Renal cortex interstitium (tissue), 11 donors: ENCODE data around the gene IGFN1. TPM values are rescaled to one million over a fixed set of nuclear protein-coding genes. Genes with fewer than 3 reads are reported as not detected.
"Not testable (repeated sequence)": the region's sequence is repeated elsewhere in the genome, so short reads cannot be mapped to it uniquely, and the experiment has no call there.

Experiments
- DNase-seq, 11 donors: peaks; one replicate each; pipeline ENCODE4 v3.0.0-alpha.2; 2013; ENCODE audit warnings: low read depth in 9 of 11, low spot score in 4 of 11; ENCODE audit errors: extremely low read depth in 1 of 11
- polyA plus RNA-seq, 3 donors: library from polyadenylated mRNA; unstranded; fragments of 120-200 nt; gene quantifications; one replicate each; pipeline ENCODE4 v1.2.1, GENCODE V29; 2013; ENCODE audit not compliant: insufficient read length in 3 of 3

The IGFN1 gene
- polyA plus RNA-seq, 3 donors: 0.79 to 1.3 (median 1.0) TPM

GRCh38 chr1:201156346-201156745 is 34.3 kb upstream of the IGFN1 start:
- no peak for DNase-seq

- no peak for DNase-seq
Observed at GRCh38 chr1:201156819-201157218, 33.8 kb upstream of the IGFN1 start.

GRCh38 chr1:201157949-201158348 is 32.7 kb upstream of the IGFN1 start:
- no peak for DNase-seq

- DNase-seq: not testable (repeated sequence)
Observed at GRCh38 chr1:201163036-201163435, 27.6 kb upstream of the IGFN1 start.

GRCh38 chr1:201163707-201164106 is 26.9 kb upstream of the IGFN1 start:
- DNase-seq: no peak

GRCh38 chr1:201164645-201165044 is 26.0 kb upstream of the IGFN1 start:
- no peak for DNase-seq

- DNase-seq: peak in 1 of 11 donors; percentile 43
Observed at GRCh38 chr1:201167041-201167991, 23.3 kb upstream of the IGFN1 start.

GRCh38 chr1:201169203-201169602 is 21.4 kb upstream of the IGFN1 start:
- no peak for DNase-seq

- no peak for DNase-seq
Observed at GRCh38 chr1:201169971-201170532, 20.6 kb upstream of the IGFN1 start.

GRCh38 chr1:201170533-201171062 is 20.0 kb upstream of the IGFN1 start:
- DNase-seq: peak; percentile 81 to 95 (median 88)

- peak in 5 of 11 donors; percentile 38 to 53 (median 42) for DNase-seq
Observed at GRCh38 chr1:201171063-201172036, 19.3 kb upstream of the IGFN1 start.

GRCh38 chr1:201172326-201172725 is 18.3 kb upstream of the IGFN1 start:
- peak in 1 of 11 donors; percentile 48 for DNase-seq

- no peak for DNase-seq
Observed at GRCh38 chr1:201172999-201173610, 17.5 kb upstream of the IGFN1 start.

GRCh38 chr1:201173736-201174135 is 16.9 kb upstream of the IGFN1 start:
- no peak for DNase-seq

GRCh38 chr1:201175820-201176500 is 14.7 kb upstream of the IGFN1 start:
- DNase-seq: no peak

GRCh38 chr1:201176940-201177339 is 13.7 kb upstream of the IGFN1 start:
- no peak for DNase-seq

- no peak for DNase-seq
Observed at GRCh38 chr1:201178718-201179117, 11.9 kb upstream of the IGFN1 start.

- no peak for DNase-seq
Observed at GRCh38 chr1:201180141-201180540, 10.5 kb upstream of the IGFN1 start.
